Osteoblast (primary cell): ENCODE results near the gene MACROD2. TPM values are rescaled to one million over a fixed set of nuclear protein-coding genes. Genes with fewer than 3 reads are reported as not detected.

ENCODE experiments used
- DNase-seq: peaks from one replicate; pipeline ENCODE4 v3.0.0; 2011; ENCODE audit warnings: low spot score, mixed read lengths; ENCODE audit not compliant: insufficient read length; ENCODE audit errors: missing footprints
- H2AFZ ChIP-seq: 2 replicates; pipeline ENCODE4 v1.6.0; 2011; ENCODE audit warnings: mild to moderate bottlenecking, low read length
- H3K27ac ChIP-seq: 2 replicates; pipeline ENCODE4 v1.5.1; 2011; ENCODE audit warnings: mild to moderate bottlenecking, low read depth, low read length, moderate library complexity
- H3K27me3 ChIP-seq: 2 replicates; pipeline ENCODE4 v1.6.0; 2012; ENCODE audit warnings: mild to moderate bottlenecking, control low read depth, inconsistent platforms, low read length, moderate library complexity; ENCODE audit not compliant: insufficient read depth
- H3K36me3 ChIP-seq: 2 replicates; pipeline ENCODE4 v1.5.1; 2011; ENCODE audit warnings: mild to moderate bottlenecking, low read length, control low read depth, moderate library complexity; ENCODE audit not compliant: insufficient read depth
- H3K4me1 ChIP-seq: 2 replicates; pipeline ENCODE4 v1.5.1; 2011; ENCODE audit warnings: mild to moderate bottlenecking, low read length, control low read depth, moderate library complexity; ENCODE audit not compliant: insufficient read depth
- H3K4me2 ChIP-seq: 2 replicates; pipeline ENCODE4 v1.6.0; 2011; ENCODE audit warnings: mild to moderate bottlenecking, low read length; ENCODE audit not compliant: insufficient read depth
- H3K4me3 ChIP-seq: fragments of 200-600 bp; sonication (generic); 3 replicates; pipeline ENCODE4 v1.5.1; 2012; ENCODE audit warnings: mild to moderate bottlenecking, low read length, inconsistent platforms; ENCODE audit not compliant: insufficient read depth
- H3K79me2 ChIP-seq: 2 replicates; pipeline ENCODE4 v1.6.0; 2012; ENCODE audit warnings: mild to moderate bottlenecking, low read length, control low read depth, inconsistent platforms; ENCODE audit not compliant: insufficient read depth
- H3K9me3 ChIP-seq: 2 replicates; pipeline ENCODE4 v1.5.1; 2011; ENCODE audit warnings: low read depth, low read length, control low read depth
- H4K20me1 ChIP-seq: 2 replicates; pipeline ENCODE4 v1.6.0; 2012; ENCODE audit warnings: mild to moderate bottlenecking, low read length, control low read depth; ENCODE audit not compliant: insufficient read depth
- total RNA-seq: library from RNA; depleted of rRNA; stranded (reverse); fragments of >200 nt; gene quantifications from 2 replicates; pipeline ENCODE4 v1.2.3, GENCODE V29; 2012
- TF ChIP-seq, protein P1 (sequence below): IDR thresholded peaks from 2 replicates; pipeline ENCODE4 v1.5.1; 2011; ENCODE audit warnings: mild to moderate bottlenecking, low read depth, low read length, moderate library complexity; ENCODE audit errors: extremely low read depth

The MACROD2 gene
- total RNA-seq, 1 donor: 4.0 TPM

DNA sequence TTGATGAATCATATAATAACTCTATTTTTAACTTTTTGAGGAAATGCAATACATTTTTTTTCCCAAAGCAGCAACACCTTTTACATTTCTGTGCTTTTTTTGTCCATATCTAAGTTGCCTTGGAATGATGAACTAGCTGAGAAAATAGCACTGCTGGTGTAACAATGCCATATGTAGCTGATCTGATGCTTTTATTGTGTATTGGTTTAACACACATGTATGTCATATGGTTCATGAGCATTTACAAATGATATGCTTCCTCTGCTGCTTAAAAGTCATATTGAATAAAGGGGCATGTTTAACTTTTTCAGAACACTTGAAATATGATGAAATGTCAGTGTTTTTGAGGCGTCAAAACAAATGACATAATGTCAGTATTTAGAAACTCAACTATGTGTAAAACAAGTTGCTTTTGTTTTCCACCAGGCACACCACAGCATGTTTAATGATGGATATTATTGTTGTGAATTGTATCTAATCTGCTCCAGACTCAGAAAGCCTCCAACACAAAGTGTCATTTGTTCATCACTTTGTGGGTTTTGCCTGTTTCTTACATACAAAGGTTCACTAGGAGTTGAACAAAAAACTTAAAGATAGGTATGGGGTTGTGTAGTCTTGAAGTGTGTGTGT is 1117.9 kb downstream of the MACROD2 start:
- H3K4me3 ChIP-seq: no peak overlapping the region
- no peak overlapping the region for H2AFZ ChIP-seq
- no peaks in the 10 kb centered on the region for H4K20me1 ChIP-seq
- H3K27me3 ChIP-seq: no peaks in the 10 kb centered on the region
- peaks cover 5% of the 10 kb centered on the region for H3K9me3 ChIP-seq
- DNase-seq: no peak
- H3K27ac ChIP-seq: no peak overlapping the region
- H3K79me2 ChIP-seq: no peaks in the 10 kb centered on the region
- H3K4me1 ChIP-seq: no peaks in the 10 kb centered on the region
- TF ChIP-seq, protein P1, sequence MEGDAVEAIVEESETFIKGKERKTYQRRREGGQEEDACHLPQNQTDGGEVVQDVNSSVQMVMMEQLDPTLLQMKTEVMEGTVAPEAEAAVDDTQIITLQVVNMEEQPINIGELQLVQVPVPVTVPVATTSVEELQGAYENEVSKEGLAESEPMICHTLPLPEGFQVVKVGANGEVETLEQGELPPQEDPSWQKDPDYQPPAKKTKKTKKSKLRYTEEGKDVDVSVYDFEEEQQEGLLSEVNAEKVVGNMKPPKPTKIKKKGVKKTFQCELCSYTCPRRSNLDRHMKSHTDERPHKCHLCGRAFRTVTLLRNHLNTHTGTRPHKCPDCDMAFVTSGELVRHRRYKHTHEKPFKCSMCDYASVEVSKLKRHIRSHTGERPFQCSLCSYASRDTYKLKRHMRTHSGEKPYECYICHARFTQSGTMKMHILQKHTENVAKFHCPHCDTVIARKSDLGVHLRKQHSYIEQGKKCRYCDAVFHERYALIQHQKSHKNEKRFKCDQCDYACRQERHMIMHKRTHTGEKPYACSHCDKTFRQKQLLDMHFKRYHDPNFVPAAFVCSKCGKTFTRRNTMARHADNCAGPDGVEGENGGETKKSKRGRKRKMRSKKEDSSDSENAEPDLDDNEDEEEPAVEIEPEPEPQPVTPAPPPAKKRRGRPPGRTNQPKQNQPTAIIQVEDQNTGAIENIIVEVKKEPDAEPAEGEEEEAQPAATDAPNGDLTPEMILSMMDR: no peak
- no peak overlapping the region for H3K4me2 ChIP-seq
- no peaks in the 10 kb centered on the region for H3K36me3 ChIP-seq

DNA sequence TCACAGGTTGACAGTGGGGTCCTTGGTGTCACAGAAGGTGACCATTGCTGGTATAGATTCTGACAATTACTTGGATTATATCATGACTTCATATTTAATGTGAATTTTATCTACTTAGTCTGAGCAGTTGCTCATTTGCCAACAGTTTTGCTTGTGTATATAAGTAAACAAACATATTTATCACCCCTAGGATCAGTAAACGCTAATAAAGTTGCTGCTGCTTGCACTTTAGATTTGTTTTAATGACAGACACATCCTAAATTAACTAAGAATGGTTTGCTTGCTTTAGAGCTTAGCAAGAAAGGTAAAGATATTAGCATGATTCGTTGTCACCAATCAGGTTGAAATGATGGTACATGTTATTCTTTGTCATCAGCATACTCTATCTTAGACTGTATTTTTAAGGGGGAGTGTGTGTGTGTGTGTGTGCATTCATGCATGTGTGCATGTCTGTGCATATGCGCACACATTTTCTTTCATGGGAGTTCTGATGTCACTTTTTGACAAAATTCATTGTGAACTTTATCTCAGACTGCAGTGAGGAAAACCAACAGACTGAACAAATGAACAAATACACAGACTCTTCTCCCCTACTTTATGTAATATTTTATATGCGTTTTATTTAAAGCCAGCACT is 1124.7 kb downstream of the MACROD2 start:
- TF ChIP-seq, protein P1: no peak
- no peak for DNase-seq
- H3K36me3 ChIP-seq: no peaks in the 10 kb centered on the region

DNA sequence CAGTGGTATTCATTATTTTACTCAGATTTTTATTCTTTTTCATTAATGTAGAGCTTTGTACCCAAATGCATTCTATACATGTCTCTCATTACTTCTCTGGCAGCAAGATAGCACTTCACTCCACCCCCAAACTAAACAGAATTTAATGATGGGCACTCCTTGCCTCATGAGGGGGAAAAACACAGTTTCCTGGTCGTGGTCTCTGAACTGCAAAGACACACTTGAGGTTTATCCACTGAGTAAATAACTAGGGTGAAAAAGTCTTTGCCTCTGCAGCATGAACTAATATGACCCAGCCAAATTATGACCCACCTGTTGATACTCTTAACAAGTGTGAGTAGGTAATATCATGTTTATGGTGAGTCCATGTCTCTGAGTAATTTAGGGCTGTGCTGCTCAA is 1127.3 kb downstream of the MACROD2 start:
- TF ChIP-seq, protein P1: no peak
- no peaks in the 10 kb centered on the region for H3K27me3 ChIP-seq
- no peak overlapping the region for H3K4me2 ChIP-seq
- no peak overlapping the region for H3K4me3 ChIP-seq
- no peaks in the 10 kb centered on the region for H3K4me1 ChIP-seq
- H3K36me3 ChIP-seq: no peaks in the 10 kb centered on the region
- no peaks in the 10 kb centered on the region for H4K20me1 ChIP-seq
- H3K27ac ChIP-seq: no peak overlapping the region
- no peaks in the 10 kb centered on the region for H3K9me3 ChIP-seq
- H3K79me2 ChIP-seq: no peaks in the 10 kb centered on the region
- DNase-seq: no peak
- no peak overlapping the region for H2AFZ ChIP-seq

More for the DNA sequence above, 1124.7 kb downstream of the MACROD2 start:
- H3K4me3 ChIP-seq: no peak overlapping the region
- H3K9me3 ChIP-seq: no peaks in the 10 kb centered on the region
- H3K79me2 ChIP-seq: no peaks in the 10 kb centered on the region
- no peak overlapping the region for H3K4me2 ChIP-seq
- H2AFZ ChIP-seq: no peak overlapping the region
- no peak overlapping the region for H3K27ac ChIP-seq
- H4K20me1 ChIP-seq: no peaks in the 10 kb centered on the region
- H3K4me1 ChIP-seq: no peaks in the 10 kb centered on the region
- H3K27me3 ChIP-seq: no peaks in the 10 kb centered on the region

DNA sequence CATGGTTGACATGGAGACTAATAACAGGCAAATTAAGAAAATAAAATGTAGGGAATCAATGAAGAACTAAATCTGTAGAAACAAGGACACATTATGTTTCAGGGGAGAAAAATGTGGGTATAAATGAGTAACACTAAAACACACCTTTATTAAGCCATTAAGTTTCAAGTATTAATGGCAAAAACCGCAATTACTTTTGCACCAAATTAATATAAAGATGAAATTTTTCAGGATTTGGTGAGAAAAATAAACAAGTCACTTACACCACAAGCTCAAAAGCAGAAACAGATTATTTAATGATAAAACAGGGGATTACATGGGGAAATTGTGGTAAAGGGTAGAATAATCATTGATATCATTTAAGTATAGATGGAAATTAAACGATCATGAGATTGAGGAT is 1135.9 kb downstream of the MACROD2 start:
- H3K4me3 ChIP-seq: no peak overlapping the region
- TF ChIP-seq, protein P1: no peak
- H3K79me2 ChIP-seq: no peaks in the 10 kb centered on the region
- DNase-seq: no peak
- H3K4me2 ChIP-seq: no peak overlapping the region
- H3K27me3 ChIP-seq: no peaks in the 10 kb centered on the region
- H3K9me3 ChIP-seq: peaks cover 3% of the 10 kb centered on the region
- H3K27ac ChIP-seq: no peak overlapping the region
- H4K20me1 ChIP-seq: no peaks in the 10 kb centered on the region
- no peak overlapping the region for H2AFZ ChIP-seq
- H3K36me3 ChIP-seq: no peaks in the 10 kb centered on the region
- no peaks in the 10 kb centered on the region for H3K4me1 ChIP-seq
